ENCODE results near the gene CMTM1.

- TF ChIP-seq FOSL1 (IDR thresholded peaks at IDR 0.05; ENCODE audit: low read depth) (no peak), JUND (IDR thresholded peaks at IDR 0.05) (no peak), CTCF (IDR thresholded peaks at IDR 0.05 in 2 of 3, conservative IDR thresholded peaks at IDR 0.05 in 1 of 3; ENCODE audit: borderline replicate concordance in 1 of 3, insufficient read depth in 1 of 3, low read depth in 2 of 3, low read length in 2 of 3) (no peak), YY1 (IDR thresholded peaks at IDR 0.05; ENCODE audit: extremely low read depth, insufficient replicate concordance, low read depth, low read length) (no peak), TCF7L2 (IDR thresholded peaks at IDR 0.05; ENCODE audit: borderline replicate concordance, extremely low read depth, insufficient read depth, insufficient read length) (no peak), ZBTB33 (IDR thresholded peaks at IDR 0.05; ENCODE audit: extremely low read depth, insufficient replicate concordance, low read length) (no peak), SIN3A (IDR thresholded peaks at IDR 0.05; ENCODE audit: low read depth) (no peak), POLR2AphosphoS5 (IDR thresholded peaks at IDR 0.05; ENCODE audit: low read depth, low read length) (no peak), CEBPB (IDR thresholded peaks at IDR 0.05; ENCODE audit: low read depth) (no peak), POLR2A (IDR thresholded peaks at IDR 0.05; ENCODE audit: borderline replicate concordance, extremely low read depth, insufficient read depth, insufficient read length) (no peak)
Measured at GRCh38 chr16:66616592-66616991, 50.4 kb downstream of the CMTM1 start.
